Muscle layer of colon (tissue), 2 donors: ENCODE measurements around the gene RRAS.

Experiments
- H3K27ac ChIP-seq: one replicate; pipeline ENCODE4 v1.7.0; 2013; ENCODE audit warnings: low read depth, mild to moderate bottlenecking, low read length, moderate library complexity
- H3K27me3 ChIP-seq, 2 donors: one replicate each; pipeline ENCODE4 v1.7.0; 2013; ENCODE audit warnings: low read length in 2 of 2, mild to moderate bottlenecking in 2 of 2; ENCODE audit not compliant: insufficient read depth in 2 of 2, control insufficient read depth in 1 of 2
- H3K36me3 ChIP-seq: one replicate; pipeline ENCODE4 v1.7.0; 2013; ENCODE audit warnings: mild to moderate bottlenecking, low read length; ENCODE audit not compliant: insufficient read depth
- H3K4me1 ChIP-seq: one replicate; pipeline ENCODE4 v1.7.0; 2013; ENCODE audit warnings: mild to moderate bottlenecking, low read length; ENCODE audit not compliant: insufficient read depth
- H3K4me3 ChIP-seq, 2 donors: one replicate each; pipeline ENCODE4 v1.7.0; 2013; ENCODE audit warnings: low read length in 2 of 2, low read depth in 1 of 2, mild to moderate bottlenecking in 1 of 2, moderate library complexity in 1 of 2
- H3K9ac ChIP-seq: one replicate; pipeline ENCODE4 v1.7.0; 2013; ENCODE audit warnings: low read length
- H3K9me3 ChIP-seq: one replicate; pipeline ENCODE4 v1.7.0; 2013; ENCODE audit warnings: mild to moderate bottlenecking, low read length
- donor health status: abdominal sarcoma.
- donor health status: Adenocarcinoma of cecum.

Gene RRAS

DNA sequence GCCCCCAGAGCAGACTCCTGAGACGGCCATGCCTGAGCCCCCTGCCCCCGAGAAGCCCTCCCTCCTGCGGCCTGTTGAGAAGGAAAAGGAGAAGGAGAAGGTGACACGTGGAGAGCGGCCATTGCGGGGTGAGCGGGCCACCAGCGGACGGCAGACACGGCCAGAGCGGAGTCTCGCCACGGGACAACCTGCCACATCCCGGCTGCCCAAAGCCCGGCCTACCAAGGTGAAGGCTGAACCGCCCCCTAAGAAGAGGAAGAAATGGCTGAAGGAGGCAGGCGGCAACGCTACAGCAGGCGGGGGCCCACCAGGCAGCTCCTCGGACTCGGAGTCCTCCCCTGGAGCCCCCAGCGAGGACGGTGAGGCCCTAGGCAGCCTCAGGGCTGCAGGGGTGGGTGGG lies 24.1 kb downstream of the RRAS start:
- H3K4me3 ChIP-seq: no peak overlapping the region
- no peaks in the 10 kb centered on the region for H3K9me3 ChIP-seq
- H3K36me3 ChIP-seq: peaks cover 57% of the 10 kb centered on the region
- no peak overlapping the region for H3K27ac ChIP-seq
- H3K27me3 ChIP-seq: no peaks in the 10 kb centered on the region
- no peaks in the 10 kb centered on the region for H3K4me1 ChIP-seq
- no peak overlapping the region for H3K9ac ChIP-seq

DNA sequence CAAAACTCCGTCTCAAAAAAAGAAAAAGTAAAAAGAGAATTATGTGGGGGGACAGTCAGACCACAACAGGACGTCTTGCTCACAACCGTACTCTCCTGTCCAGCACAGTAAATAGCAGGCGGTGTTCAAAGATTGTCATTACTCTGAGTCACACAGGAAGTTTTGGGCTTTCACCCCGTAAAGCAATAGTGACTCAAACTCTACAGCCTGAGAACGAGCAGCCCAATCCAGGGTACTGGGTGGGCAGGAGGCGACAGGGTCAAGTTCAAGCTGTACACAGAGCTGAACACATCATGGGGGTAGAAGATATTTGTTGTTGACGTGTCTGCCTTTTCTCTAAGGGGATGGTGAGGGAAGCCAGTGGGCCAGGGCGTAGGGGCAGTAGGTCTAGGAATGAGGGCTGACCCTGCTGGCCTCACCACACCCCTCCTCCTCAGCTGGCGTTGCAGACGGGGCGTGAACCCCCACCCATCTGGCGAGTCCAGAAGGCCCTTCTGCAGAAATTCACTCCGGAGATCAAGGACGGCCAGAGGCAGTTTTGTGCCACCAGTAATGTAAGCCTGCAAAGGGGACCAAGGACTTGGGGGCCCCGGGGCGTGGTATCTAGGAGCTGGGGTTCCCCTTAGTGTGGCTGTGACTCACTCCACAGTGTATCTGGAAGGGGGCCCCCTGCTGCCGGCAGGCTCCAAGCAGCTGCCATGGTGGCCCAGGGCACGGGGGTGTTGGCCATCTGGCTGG lies 25.7 kb downstream of the RRAS start:
- Histone ChIP-seq H3K4me3 (no peak overlapping the region), H3K4me1 (no peaks in the 10 kb centered on the region), H3K36me3 (peaks cover 57% of the 10 kb centered on the region), H3K9me3 (no peaks in the 10 kb centered on the region), H3K9ac (no peak overlapping the region), H3K27ac (no peak overlapping the region), H3K27me3 (no peaks in the 10 kb centered on the region)

DNA sequence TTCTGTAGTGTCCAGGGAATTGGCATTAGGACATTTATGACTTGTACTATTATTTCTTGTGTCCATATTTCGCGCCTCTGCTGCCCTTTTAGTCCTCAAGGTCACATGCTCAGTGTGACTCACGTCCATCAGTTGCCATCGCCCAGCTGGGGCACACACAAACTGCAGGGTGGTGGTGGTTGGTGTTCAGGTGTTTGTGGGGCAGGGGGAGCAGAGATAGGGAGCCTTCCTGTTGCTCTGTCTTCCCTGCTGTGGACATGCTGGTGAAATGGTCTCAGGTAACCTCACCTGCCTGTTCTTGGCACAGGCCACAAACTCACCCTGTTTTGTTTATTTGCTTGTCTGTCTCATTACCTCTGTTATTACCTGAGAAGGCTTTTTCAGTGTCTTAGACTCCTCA lies 26.6 kb downstream of the RRAS start:
- no peak overlapping the region for H3K4me3 ChIP-seq
- H3K9ac ChIP-seq: no peak overlapping the region
- H3K9me3 ChIP-seq: no peaks in the 10 kb centered on the region
- no peak overlapping the region for H3K27ac ChIP-seq
- H3K36me3 ChIP-seq: peaks cover 65% of the 10 kb centered on the region
- H3K27me3 ChIP-seq: no peaks in the 10 kb centered on the region
- no peaks in the 10 kb centered on the region for H3K4me1 ChIP-seq

DNA sequence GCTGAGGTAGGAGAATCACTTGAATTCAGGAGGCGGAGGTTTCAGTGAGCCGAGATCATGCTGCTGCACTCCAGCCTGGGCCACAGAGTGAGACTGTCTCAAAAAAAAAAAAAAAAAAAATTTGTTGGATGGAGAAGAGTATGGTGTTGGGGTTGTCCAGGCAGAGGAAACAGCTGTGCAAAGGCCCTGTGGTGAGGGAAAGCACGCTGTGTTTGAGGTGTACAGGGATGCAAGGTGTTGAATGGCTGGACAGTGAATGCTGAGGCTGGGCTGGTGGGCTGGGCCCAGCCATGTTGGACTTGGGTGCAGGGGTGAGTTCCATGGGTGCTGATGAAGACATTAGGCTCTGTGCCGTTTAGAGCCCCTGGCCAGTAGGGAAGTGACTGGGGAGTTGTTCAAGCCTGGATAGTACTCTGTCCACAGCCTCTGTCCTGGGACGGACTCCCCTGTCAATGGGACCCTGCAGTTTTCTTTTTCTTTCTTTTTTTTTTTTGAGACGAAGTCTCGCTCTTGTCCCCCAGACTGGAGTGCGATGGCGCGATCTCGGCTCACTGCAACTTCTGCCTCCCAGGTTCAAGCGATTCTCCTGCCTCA lies 30.3 kb downstream of the RRAS start:
- no peak overlapping the region for H3K27ac ChIP-seq
- H3K36me3 ChIP-seq: peaks cover 35% of the 10 kb centered on the region
- H3K4me1 ChIP-seq: no peaks in the 10 kb centered on the region
- H3K27me3 ChIP-seq: no peaks in the 10 kb centered on the region
- H3K9me3 ChIP-seq: no peaks in the 10 kb centered on the region
- H3K4me3 ChIP-seq: no peak overlapping the region
- H3K9ac ChIP-seq: no peak overlapping the region

DNA sequence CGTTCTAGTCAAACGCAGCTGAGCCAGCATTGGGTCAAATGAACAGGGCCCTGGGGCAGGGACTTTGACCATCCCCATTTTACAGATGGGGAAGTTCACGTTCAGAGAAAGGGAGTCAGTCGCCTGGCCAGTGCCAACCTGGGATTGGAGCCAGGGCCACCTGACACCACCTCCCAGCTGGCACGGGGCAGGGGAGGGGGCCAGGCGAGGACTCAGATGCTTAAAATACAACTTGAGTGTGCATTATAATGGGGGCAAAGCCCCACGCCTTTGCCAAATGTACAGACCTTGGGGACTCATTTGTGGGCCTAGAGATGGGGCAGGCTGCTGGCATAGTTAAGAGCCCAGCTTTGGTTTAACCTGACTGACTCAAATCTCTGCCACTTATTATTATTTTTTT lies 34.3 kb downstream of the RRAS start:
- no peaks in the 10 kb centered on the region for H3K9me3 ChIP-seq
- no peaks in the 10 kb centered on the region for H3K27me3 ChIP-seq
- H3K27ac ChIP-seq: no peak overlapping the region
- no peak overlapping the region for H3K9ac ChIP-seq
- peaks cover 45% of the 10 kb centered on the region for H3K36me3 ChIP-seq
- no peak overlapping the region for H3K4me3 ChIP-seq
- H3K4me1 ChIP-seq: no peaks in the 10 kb centered on the region

DNA sequence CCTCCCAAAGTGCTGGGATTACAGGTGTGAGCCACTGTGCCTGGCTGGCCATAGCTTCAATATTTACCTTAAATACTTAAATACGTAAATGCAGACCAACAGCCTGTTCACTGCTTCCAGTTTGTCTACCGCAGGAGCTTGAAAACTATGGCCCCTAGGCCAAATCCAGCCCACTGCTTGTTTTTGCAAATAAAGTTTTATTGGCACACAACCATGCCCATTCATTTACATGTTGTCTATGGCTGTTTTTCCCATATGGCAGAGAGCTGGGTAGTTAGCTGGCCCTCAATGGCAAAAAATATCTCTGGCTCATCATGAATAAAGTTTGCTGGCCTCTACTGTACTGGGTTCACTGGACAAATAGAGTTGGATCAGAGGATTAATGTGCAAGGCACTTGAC lies 37.1 kb downstream of the RRAS start:
- H3K9me3 ChIP-seq: no peaks in the 10 kb centered on the region
- H3K27me3 ChIP-seq: no peaks in the 10 kb centered on the region
- no peak overlapping the region for H3K9ac ChIP-seq
- no peaks in the 10 kb centered on the region for H3K4me1 ChIP-seq
- H3K27ac ChIP-seq: no peak overlapping the region
- no peak overlapping the region for H3K4me3 ChIP-seq
- peaks cover 47% of the 10 kb centered on the region for H3K36me3 ChIP-seq

DNA sequence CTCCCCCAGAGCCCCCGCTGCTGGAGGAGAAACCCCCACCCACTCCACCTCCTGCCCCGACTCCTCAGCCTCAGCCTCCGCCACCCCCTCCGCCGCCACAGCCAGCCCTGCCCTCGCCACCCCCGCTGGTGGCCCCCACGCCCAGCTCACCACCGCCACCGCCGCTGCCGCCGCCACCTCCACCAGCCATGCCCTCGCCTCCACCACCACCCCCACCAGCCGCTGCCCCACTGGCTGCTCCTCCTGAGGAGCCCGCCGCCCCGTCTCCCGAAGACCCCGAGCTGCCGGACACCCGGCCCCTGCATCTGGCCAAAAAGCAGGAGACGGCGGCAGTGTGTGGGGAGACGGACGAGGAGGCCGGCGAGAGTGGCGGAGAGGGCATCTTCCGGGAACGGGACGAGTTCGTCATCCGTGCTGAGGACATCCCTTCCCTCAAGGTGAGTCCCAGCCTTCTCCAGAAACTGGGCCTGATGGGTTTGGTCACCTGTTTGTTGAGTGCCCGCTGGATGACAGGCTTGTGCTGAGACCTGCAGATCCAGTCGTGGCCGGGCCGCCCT lies 38.4 kb downstream of the RRAS start:
- Histone ChIP-seq H3K4me1 (no peaks in the 10 kb centered on the region), H3K27me3 (no peaks in the 10 kb centered on the region), H3K9ac (no peak overlapping the region), H3K27ac (no peak overlapping the region), H3K9me3 (no peaks in the 10 kb centered on the region), H3K4me3 (no peak overlapping the region), H3K36me3 (peaks cover 42% of the 10 kb centered on the region)

DNA sequence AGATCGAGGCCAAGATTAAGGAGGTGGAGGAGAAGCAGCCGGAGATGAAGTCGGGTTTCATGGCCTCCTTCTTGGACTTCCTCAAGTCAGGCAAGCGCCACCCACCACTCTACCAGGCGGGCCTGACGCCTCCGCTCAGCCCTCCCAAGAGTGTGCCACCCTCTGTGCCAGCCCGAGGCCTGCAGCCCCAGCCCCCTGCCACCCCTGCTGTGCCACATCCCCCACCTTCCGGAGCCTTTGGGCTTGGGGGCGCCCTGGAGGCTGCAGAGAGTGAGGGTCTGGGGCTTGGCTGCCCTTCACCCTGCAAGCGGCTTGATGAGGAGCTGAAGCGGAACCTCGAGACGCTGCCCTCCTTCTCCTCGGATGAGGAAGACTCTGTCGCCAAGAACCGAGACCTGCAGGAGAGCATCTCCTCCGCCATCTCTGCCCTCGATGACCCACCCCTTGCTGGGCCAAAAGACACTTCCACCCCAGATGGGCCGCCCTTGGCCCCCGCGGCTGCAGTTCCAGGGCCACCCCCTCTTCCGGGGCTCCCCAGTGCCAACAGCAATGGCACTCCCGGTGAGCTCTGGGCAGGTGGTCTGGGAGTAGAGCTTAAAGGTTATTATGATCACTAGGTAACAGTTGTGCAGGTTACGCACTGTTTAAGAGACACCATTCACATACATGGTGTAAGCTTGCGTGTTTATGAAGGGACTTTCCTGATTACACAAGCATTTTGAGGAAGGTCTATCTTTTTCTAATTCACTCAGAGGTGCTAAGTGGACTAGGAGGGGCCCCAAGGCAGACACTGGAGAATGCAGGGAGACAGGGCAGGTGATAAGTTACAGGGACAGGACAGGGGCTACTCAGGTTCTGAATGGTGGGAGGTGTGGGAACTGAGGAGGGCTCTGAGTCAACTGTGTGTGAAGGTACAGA lies 40.3 kb downstream of the RRAS start:
- H3K9ac ChIP-seq: no peak overlapping the region
- H3K4me3 ChIP-seq: no peak overlapping the region
- H3K27me3 ChIP-seq: no peaks in the 10 kb centered on the region
- peaks cover 44% of the 10 kb centered on the region for H3K36me3 ChIP-seq
- no peaks in the 10 kb centered on the region for H3K9me3 ChIP-seq
- H3K4me1 ChIP-seq: no peaks in the 10 kb centered on the region
- H3K27ac ChIP-seq: no peak overlapping the region

DNA sequence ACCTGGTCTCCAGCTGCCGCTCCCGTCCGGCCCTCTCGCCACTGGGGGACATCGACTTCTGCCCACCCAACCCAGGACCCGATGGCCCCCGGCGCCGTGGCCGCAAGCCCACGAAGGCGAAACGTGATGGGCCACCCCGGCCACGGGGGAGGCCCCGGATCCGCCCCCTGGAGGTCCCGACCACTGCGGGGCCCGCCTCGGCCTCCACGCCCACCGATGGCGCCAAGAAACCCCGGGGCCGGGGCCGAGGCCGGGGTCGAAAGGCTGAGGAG lies 42.3 kb downstream of the RRAS start:
- H3K9ac ChIP-seq: no peak overlapping the region
- no peaks in the 10 kb centered on the region for H3K9me3 ChIP-seq
- H3K4me1 ChIP-seq: peaks cover 14% of the 10 kb centered on the region
- H3K36me3 ChIP-seq: peaks cover 44% of the 10 kb centered on the region
- no peaks in the 10 kb centered on the region for H3K27me3 ChIP-seq
- H3K27ac ChIP-seq: no peak overlapping the region
- H3K4me3 ChIP-seq: no peak overlapping the region

DNA sequence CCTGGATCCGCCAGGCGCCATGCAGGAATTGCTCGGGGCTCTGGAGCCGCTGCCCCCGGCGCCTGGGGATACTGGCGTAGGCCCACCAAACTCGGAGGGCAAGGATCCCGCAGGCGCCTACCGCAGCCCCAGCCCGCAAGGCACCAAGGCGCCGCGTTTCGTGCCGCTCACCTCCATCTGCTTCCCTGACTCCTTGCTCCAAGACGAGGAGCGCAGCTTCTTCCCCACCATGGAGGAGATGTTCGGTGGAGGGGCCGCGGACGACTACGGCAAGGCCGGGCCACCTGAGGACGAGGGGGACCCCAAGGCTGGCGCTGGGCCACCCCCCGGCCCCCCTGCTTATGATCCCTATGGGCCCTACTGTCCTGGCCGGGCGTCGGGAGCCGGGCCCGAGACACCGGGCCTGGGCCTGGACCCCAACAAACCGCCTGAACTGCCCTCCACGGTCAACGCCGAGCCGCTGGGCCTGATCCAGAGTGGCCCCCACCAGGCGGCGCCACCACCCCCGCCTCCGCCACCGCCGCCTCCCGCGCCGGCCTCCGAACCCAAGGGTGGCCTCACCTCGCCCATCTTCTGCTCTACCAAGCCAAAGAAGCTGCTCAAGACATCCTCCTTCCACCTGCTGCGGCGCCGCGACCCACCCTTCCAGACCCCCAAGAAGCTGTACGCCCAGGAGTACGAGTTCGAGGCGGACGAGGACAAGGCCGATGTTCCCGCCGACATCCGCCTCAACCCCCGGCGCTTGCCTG lies 42.8 kb downstream of the RRAS start:
- H3K4me3 ChIP-seq: no peak overlapping the region
- H3K9ac ChIP-seq: no peak overlapping the region
- H3K36me3 ChIP-seq: peaks cover 39% of the 10 kb centered on the region
- no peak overlapping the region for H3K27ac ChIP-seq
- H3K27me3 ChIP-seq: no peaks in the 10 kb centered on the region
- peaks cover 19% of the 10 kb centered on the region for H3K4me1 ChIP-seq
- no peaks in the 10 kb centered on the region for H3K9me3 ChIP-seq

DNA sequence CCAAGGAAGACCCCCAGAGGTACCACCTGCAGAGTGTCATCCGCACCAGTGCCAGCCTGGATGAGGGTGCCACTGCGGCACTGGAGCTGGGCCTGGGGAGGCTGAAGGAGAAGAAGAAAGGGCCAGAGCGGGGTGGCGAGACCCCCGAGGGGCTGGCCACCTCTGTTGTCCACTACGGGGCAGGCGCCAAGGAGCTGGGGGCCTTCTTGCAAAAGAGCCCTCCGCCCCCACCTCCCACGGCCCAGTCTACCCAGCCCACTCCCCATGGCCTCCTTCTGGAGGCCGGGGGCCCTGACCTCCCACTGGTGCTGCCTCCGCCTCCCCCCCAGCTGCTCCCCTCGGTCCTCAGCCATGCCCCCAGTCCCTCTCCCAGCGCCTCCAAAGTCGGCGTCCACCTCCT lies 43.5 kb downstream of the RRAS start:
- peaks cover 35% of the 10 kb centered on the region for H3K36me3 ChIP-seq
- no peaks in the 10 kb centered on the region for H3K9me3 ChIP-seq
- H3K4me1 ChIP-seq: peaks cover 19% of the 10 kb centered on the region
- no peak overlapping the region for H3K4me3 ChIP-seq
- H3K9ac ChIP-seq: no peak overlapping the region
- H3K27me3 ChIP-seq: no peaks in the 10 kb centered on the region
- H3K27ac ChIP-seq: no peak overlapping the region
